ENCODE data around the gene PPP2R5A.
"Not testable (repeated sequence)": the region's sequence is repeated elsewhere in the genome, so short reads cannot be mapped to it uniquely, and the experiment has no call there.

Gene PPP2R5A

DNA sequence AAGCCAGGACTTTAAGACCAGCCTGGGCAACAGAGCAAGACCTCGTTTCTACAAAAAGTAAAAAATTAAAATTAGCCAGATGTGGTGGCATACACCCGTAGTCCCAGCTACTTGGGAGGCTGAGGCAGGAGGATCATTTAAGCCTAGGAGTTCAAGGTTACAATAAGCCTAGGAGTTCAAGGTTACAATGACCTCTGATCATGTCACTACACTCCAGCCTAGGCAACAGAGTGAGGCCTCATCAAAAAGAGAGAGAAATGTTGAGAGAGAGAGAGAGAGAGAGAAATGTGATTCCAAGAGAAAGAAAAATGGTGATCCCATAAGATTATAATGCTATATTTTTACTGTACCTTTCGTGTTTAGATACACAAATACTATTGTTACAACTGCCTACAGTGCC lies 69.3 kb downstream of the PPP2R5A start:
- DNase-seq: no peak

DNA sequence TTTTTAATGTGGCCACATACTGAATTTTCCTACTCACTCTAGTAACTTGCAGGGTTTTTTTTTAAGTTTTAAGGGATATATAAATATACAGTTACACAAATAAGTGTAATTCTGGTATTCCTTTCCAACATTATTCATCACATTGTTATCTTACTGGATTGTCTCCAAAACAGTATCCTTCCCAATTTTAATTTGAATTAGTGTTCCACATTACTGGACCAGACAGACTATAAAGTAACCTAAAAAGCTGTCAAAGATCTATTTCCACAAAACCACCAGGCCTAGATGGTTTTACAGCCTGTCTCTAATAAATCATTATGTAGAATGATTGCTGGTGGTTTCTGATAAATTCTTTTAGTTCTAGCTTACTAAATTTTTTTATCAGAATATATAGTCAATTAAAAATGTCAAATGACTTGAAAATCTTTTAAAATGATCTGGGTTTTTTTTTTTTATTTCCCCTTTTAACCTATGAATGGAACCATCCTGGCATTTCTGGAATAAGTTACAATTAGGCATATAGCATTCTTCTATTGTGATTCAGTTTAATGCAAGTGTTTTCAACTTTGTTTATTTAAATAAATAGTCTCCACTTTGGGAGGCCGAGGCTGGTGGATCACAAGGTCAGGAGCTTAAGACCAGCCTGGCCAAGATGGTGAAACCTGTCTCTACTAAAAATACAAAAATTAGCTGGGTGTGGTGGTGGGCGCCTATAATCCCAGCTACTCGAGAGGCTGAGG lies 70.2 kb downstream of the PPP2R5A start:
- no peak for DNase-seq

DNA sequence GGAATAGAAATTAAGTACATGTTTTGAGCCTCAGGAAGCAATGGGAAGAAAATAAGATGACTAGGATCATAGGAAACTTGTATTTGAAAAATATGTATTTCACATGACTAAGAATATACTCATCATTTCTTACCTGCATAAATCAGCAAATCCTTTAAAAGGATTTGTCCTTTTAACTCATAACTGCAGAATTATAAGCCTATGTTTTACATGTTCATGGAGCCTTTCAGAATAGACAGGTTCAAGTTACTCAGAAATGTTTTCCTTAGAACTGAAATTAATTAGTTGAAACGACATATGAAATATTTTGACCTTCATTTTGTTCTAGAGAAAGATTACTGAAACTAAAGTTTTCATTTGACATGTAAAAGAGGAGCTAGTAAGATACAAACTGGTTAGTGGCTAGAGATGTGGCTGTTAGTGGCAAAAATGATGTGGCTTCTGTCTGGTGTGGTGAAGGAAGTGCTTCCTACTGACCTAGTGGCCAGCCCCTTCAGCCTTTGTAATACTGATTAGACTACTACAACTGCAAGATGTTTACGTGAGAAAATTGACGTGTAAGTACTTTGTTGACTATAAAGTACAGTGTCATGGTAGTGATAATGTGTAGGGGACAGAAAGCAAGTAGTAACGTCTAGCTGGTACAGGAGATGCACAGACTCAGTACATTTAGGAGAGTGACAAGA lies 74.7 kb downstream of the PPP2R5A start:
- no peak for DNase-seq

DNA sequence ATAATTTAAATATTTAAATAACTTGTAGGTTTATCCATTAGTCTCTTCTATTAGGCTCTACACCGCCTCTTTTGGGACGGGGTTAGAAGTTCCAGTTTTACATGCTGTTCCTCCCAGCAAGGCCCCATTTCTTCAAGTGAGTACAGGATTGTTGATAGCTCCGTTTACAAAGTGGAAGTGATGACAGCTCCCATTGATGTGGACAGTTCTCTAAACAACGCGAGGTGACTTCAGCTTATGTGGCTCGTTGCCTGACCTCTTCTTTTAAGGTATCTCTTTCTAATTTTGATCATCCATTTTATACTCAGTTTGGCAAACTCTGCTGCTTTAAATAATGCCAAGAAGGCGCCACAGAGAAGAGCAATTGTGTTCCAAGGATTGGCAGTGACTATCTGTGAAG lies 79.8 kb downstream of the PPP2R5A start:
- no peak for DNase-seq

DNA sequence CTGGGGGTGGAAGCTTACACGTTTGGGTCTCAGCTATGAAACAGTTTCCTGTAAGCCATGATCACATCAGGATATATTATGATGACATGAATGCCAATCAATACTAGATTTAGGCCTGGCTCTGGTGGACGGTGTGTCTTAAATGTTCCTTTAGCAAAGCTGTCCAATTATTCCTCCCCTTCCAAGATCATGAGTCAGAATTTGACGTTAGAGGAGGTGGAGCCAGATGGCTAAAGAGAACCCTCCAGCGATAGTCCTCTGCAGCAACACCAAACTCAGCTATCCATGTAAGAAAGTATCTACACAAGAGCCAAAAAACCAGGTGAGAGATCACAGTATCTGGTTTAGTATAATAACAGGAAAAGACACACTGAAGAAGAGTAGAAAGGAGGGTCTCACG lies 81.7 kb downstream of the PPP2R5A start:
- DNase-seq: no peak

DNA sequence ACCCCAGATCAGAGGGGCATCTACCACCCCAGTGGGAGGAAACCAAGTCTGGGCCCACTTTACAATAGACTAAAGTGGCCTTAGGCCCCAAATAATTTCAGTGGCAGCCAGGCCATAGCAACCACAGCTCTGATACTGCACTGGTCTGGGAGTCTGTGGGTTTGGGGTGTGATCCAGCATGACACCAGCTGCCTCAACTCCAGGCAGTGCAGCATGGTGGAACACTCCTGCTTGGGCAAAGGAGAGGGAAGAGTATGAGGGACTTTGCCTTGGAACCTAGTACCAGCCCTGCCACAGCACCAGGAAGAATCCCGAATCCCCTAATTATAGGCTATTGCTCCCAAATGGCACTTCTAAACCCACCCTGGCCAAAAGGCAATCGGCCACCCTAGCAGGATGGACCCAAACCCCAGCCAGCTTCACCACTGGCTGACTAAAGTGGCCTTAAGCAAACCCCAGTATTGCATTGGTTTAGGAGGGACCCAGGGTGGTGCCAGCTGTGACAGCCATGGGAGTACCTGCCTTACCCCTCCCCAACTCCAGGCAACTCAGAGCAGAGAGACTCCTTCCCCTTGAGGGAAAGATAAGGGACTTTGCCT lies 82.4 kb downstream of the PPP2R5A start:
- DNase-seq: no peak

DNA sequence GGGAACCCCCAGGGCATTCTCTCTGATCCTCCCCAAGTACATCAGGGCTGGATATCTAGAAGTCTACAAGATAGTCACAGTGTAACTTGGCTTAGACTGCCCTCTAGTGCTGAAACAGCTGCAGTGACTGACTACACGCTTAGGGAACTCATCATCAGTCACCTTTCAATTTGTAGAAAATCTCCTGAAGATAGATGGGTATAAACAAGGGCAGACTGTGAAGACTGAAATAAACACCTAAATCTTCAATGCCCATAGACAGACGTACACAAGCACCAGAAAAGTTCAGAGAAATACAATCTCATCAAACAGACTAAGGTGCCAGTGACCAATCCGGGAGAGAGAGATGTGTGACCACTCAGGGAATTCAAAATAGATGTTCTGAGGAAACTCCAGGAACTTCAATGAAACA lies 82.9 kb downstream of the PPP2R5A start:
- DNase-seq: peak in 15 of 56 donors; percentile 4 to 58 (median 13)

DNA sequence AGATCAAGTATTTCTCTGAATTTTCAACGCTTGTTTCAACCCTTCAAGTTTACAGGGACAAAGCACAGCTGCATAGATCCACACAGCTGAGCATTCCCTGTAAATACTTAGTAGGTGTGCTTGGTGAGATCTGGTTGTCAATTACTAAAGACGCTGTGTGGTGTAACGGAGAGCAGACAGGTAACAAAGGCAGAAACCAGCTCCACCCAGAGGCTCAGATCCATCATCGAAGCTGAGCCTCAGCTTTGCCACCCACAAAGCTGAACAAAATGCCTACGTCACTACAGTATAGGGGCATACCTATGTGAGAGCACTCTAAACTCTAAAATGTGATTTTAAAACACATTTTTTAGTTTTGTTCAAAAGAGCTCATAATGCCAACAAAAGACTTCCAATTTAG lies 90.8 kb downstream of the PPP2R5A start:
- DNase-seq: no peak

DNA sequence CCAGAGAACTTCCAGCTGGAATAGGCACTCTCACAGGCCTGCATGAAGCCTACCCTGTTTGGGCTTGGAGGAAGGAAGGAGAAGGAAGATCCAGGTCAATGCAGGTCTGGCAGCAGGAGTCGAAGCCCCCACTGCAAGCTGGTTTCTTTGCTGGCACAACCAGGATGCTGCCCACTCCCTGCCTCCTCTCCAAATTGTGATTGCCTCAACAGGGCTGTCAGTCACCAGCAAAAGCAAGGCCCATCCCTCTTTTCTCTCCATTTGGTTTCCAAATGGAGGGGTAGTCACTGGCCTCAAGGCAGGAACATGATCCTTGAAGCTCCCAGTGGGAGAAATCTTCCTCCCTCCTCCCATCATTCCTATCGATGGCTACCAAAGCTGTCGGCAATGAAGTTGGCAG lies 92.4 kb downstream of the PPP2R5A start:
- DNase-seq: no peak

DNA sequence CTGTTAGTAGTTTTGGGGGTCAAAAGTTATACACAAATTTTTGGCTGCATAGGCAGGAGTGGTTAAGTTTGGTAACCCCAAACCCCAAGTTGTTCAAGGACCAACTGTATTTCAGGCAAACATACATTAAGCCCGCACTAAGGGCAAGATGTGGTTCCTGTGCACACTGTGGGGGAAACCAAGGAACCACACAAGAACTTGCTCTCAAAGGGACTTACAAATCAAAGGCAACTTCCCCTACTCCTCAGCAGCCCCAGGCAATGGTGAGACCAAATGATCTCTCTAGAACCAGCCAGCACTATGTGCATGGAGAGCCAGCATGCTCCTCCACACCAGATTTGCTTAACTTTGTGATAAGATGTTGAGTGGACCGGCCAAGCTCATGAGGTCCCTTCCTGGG lies 94.2 kb downstream of the PPP2R5A start:
- DNase-seq: no peak

DNA sequence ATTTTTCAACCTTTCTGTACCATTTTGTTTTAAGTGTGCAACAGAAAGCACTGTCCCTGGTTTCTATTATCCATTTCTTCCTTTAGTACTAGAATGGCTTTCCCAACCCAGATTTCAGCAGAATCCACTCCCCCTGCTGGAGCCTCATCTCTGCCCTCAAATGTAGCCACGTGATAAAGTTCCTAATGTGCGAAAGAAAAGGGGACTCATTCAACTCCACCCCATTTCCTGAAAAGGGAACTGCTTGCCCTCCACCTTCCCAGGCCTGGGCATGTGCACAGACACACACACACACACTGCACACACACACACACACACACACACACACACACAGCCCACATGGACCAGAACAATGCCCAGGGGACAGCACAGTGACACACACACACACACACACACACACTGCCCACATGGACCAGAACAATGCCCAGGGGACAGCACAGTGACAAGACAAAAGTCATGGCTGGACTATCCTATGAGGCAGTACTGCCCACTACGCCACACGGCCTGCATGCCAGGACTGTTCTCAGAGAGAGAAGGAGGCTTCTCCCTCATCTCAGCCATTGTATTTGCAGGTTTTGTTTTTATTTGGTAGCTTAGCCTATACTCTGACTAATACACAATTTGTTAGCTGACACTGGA lies 96.3 kb downstream of the PPP2R5A start:
- no peak for DNase-seq

DNA sequence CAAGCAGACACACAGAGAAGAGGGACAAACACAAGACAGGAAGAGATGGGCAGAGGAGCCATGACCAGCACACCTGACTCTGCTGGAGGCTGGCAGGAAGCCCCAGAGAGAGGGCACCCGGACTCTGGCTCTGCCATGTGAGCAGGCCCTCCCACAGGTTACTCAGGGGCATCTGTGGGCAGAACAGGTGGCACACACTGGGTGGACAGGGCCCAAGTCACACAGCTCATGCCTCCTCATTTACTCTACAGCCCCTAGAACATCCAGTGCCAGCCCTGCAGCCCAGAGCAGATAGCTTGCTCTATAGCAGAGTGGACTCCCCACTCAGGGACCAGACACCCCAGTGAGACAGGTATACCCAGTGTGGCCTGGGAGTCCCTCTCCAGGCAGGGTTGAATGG lies 100.8 kb downstream of the PPP2R5A start:
- DNase-seq: no peak

DNA sequence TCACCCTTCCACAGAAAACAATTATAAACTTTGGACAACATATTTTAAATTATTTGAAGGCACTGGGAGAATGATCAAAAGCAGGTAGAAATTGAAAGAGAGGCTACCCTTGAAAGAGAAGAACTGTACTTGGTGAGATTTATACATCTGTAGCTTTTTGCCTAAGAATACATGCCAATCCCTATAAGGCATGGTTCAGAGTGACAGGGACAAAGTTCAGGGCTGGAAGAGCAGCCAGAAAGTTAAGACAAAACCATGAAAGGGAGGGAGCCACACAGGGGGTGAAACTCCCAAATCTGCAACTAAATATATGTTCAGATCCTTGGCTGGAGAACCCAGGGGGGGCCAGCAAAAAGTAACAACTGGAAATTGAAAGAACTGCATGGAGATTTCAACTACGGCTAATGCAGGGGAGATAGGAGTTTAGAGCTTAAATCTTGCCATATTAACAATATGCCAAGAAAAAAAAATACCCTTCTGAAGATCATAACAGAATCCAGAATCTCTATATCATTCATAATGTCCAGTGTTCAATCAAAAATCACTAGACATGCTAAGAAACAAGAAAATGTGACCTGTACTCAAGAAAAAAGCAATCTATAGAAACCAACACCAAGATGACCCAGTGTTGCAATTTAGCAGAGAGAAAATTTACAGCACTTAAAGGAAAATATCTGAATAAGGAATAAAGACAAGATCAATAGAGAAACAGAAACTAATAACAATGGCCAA lies 103.9 kb downstream of the PPP2R5A start:
- DNase-seq: no peak

DNA sequence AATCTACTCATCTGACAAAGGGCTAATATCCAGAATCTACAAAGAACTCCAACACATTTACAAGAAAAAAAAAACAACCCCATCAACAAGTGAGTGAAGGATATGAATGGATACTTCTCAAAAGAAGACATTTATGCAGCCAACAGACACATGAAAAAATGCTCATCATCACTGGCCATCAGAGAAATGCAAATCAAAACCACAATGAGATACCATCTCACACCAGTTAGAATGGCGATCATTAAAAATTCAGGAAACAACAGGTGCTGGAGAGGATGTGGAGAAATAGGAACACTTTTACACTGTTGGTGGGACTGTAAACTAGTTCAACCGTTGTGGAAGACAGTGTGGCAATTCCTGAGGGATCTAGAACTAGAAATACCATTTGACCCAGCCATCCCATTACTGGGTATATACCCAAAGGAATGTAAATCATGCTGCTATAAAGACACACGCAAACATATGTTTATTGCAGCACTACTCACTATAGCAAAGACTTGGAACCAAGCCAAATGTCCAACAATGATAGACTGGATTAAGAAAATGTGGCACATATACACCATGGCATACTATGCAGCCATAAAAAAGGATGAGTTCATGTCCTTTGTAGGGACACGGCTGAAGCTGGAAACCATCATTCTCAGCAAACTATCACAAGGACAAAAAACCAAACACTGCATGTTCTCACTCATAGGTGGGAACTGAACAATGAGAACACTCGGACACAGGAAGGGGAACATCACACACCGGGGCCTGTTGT lies 110.6 kb downstream of the PPP2R5A start:
- not testable (repeated sequence) for DNase-seq

DNA sequence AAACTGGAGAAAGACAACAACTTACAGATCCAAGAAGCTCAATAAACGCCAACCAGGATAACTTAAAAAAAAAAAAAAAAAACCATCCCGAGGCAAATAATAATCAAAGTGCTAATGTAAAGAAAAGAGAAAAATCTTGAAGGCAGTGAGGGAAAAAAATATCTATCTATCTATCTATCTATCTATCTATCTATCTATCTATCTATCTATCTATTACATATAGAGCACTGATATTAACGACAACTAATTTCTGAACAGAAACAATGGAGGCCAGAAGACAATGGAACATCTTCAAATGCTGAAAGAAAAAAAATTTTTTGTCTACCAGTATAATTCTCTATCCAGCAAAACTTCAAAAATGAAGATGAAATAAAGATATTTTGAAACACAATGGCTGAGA lies 111.4 kb downstream of the PPP2R5A start:
- no peak for DNase-seq

DNA sequence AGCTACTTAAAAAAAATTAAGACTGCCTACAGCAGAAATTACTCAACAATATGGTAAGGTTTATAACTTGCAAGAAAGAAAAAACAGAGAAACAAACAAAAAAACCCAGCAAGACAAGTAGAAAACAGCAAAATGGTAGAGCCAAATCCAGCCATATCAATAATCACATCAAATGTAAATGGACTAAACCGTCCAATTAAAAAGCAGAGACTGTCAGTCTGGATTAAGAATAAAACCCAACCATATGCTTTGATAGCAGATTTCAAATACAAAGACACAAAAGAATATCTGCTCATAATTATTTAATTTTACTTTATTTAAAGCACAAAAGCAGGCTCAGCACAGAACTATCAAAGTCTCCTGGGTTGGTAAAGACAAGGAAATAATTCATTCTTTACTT lies 112.0 kb downstream of the PPP2R5A start:
- DNase-seq: no peak

DNA sequence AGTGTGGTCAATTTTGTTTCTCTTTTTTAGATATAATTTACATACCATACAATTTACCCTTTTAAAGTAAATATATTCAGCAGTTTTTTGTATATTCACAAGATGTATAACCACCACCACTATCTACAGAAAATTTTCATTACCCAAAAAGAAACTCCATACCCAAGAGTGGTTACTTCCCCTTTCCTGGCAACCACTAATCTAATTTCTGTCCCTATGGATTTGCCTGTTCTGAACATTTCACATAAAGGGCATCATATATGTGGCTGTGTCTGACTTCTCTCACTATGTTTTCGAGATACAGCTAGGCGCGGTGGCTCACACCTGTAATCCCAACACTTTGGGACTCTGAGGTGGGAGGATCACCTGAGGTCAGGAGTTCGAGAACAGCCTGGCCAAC lies 115.8 kb downstream of the PPP2R5A start:
- no peak for DNase-seq

DNA sequence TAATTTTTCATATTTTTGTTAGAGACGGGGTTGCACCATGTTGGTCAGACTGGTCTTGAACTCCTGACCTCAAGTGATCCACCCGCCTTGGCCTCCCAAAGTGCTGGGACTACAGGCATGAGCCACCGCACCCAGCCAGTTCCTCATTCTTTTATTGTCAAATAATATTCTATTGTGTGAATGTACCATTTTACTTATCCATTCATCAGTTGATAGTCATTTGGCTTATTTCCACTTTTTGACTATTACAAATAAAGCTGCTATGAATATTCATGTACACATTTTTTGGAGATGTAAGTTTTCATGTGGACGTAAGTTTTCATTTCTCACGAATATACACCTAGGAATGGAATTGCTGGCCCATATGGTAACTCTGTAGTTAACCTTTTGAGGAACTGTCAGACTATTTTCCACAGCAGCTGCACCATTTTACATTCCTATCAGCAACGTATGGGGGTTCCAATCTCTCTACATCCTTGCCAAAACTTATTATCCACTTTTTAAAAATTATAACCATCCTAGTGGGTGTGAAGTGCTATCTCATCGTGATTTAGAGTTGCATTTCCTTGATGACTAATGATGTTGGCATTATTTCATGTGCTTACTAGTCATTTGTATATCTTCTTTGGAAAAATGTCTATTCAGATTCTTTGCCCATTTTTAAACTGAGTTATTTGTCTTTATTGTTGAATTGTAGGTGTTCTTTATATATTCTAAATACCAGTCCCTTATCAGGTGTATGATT lies 116.8 kb downstream of the PPP2R5A start:
- DNase-seq: no peak

DNA sequence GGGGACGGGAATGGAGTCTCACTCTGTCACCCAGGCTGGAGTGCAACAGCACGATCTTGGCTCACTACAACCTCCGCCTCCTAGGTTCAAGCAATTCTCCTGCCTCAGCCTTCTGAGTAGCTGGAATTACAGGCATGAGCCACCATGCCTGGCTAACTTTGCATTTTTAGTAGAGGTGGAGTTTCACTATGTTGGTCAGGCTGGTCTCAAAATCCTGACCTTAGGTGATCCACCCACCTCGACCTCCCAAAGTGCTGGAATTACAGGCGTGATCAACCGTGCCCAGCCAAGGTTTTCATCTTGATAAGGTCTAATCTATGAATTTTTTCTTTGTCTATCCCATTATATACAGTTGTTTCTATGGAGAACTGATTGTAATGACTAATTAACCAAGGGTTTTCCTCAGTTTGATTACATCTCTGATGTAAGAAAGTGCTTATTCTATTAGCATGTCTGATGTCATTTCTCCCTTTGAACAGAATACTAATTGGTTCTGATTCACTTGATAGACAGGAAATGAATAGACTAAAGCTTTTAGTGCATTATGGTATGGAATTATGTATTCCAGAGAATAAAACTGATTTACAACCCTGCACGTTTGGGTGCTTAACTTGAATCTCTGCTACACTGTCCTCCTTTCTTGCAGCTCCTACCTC lies 117.6 kb downstream of the PPP2R5A start:
- DNase-seq: no peak
